Activated CD8-positive, alpha-beta memory T cell treated with anti-CD3 and anti-CD28 coated beads for 4 hours (primary cell): ENCODE measurements around the gene ATP6V1B1.

Experiments
- DNase-seq, 2 donors: peaks; one replicate each; pipeline ENCODE4 v3.0.0-alpha.2; 2020; ENCODE audit warnings: low read depth in 2 of 2

Gene ATP6V1B1

DNA sequence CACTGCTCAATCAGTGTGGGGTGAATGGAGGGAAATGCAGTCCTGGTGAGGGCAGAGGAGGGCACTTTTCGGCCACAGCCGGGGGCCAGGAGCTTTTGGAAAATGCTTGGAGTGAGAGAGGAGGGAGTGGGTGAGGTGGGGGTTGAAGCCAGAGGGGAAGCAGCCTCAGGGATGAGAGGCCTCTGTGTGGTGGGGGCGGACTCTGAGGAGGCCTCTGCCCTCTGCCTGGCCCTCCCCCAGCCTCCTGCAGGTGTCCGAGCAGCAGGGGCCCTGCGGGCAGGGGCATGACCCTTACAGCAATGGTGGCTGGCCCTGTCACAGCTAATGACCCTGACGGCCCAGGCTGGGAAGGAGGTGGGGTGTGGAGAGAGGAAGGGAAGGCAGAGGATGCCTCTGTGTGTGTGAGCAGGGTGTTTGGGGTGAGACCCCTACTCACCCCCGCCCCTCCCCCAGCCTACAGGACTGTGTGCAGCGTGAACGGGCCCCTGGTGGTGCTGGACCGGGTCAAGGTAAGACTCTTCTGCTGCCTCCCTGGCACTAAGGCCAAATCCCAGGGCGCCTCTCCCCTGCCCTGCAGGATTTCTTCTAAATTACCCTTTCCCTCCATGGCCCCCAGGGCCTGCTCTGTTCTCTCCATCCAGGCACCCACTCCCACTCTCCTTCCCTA, 7.6 kb downstream of the ATP6V1B1 start:
- no peak for DNase-seq

DNA sequence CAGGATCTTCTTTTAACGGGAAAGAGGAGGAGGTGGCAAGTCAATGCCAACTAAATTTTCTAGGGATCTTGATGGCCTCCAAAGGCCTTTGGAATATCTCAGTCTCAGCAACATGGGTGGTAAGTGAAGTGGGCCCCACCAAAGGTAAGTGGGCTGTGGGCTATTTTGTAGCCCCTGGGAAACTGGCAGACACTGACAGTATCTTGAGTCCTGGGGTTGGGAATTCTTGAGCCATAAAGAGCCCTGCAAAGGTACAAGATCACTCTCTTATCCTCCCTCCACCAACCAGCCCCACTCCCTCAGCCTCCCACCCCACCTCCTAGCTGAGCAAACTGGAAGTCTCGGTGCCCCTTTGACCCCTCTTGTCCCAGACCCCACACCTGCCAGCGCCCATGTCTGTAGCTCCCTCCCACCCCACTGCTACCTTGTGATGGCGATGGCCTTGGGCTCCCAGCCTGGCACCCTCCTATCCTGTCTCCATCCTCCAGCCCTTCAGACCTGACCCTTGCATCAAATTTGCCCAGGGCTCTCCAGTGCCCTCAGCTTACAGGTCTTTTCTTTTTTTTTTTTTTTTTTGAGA, 8.5 kb downstream of the ATP6V1B1 start:
- DNase-seq = no peak

DNA sequence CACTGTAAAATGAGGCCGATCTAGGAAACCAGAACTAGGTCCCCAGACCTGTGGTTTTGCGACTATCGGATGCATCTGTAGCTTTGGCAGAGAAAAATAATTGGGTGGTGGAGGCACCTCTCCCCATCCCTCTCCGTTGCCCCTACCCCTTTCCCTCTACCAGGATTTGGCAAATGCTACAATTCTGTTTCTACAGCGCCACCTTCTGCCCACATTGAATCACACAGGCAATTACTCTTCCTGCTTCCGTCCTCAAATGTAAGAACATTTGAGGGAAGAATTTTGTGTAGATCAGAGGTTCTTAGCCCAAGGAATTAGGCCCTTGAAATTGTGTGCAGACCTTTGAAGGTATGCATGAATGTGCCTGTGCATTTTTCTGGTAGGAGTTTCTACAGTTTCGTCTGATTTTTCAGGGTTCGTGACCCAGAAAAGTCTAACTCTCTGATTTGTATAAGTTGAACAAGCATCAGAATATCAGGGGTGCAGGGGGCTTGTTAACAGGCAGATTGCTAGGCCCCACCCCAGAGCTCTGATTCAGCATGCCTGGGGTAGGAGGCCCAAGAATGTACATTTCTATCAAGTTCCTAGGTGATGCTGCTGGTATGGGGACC, 11.2 kb downstream of the ATP6V1B1 start:
- DNase-seq = no peak

DNA sequence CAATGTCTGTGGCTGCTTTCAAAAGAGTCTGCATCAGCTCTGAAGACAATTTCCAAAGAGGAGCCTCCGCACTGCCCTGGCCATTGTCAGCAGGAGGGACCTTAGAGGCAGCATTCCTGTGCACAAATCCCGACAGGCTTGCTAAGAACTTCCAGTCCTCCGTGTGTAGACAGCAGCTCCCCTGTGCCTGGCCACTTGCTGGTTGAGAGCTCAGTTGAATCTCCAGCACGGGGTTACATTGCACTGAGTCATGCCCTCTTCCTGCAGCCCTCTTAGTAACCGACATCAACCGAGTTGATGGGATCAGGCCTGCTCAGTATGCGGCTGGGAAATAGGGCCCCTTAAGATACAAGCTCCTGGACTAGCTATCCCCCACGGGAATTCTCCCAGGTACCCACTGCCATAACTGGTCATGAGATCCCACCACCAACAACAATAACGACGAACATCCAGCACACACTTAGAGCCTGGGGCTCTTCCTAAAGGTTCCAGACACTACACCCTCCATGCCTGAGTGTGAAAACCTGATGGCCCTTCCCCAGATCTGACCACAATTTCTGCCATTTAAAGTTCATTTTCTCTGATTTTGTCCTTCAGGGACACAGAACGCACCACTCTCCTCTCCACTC, 12.0 kb downstream of the ATP6V1B1 start:
- DNase-seq = no peak

DNA sequence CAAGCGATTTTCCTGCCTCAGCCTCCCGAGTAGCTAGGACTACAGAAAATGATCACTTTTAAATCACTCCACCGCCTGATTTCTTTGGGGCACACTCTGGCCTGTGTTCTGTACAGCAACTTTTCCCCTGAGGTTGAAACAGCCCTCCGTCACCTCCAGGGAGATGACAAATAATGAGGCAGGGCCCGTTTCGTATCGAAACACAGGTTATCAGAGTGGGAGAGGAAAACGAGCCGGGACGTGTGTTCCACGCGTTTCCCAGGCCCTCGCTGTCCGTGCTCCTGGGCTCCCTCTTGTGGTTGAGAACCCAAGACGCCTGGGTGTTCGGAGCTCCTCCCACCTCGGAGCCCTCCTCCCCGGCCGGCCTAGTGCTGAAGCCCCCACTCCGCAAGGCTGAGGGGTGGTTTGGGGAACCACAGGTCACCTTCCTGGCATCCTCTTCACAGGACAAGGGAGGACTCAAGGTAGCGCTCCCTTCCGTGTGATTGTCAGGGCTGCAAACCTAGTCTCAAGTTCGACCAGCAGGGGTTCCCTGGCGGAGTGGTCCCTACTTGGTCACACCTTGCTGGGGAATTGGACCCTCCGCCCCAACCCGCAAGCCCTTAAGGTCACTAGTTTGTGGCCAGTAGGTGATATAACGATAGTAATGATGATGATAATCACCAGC, 12.8 kb downstream of the ATP6V1B1 start:
- DNase-seq = peak; percentile 55 to 62

DNA sequence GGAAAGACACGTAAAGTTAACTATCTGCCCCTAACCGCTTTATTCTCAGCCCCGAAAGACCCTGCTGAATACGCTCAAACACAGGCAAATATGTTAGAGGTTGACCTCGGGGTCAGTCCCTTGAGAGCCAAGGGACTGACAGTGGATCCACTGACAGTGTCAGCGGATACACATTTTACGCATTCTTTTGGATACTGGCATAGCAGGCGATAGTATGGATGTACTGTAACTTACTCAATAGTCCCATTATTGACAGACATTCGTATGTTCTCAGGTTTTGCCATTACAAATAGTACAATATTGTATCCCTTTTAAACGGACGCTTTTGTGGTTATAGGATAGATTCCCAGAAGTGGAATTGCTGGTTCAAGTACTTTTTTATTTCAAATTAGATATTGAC, 13.4 kb downstream of the ATP6V1B1 start:
- DNase-seq = no peak

DNA sequence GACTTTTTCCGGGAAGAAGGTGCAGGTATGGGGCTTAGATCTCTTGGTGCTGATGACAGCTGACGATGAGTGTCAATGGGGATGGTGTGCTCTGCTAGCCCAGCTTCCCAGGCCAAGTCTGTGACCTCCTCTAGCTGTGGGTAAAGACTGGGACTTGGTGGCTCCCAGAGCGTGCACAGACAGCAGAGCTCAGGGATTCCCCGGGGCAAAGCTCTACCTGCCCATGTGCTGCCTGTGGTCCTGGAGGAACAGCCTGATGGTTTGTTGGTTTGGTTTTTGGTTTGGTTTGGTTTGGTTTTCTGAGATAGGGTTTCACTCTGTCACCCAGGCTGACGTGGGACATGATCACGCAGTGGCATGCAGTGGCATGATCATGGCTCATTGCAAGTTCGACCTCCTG, 19.2 kb downstream of the ATP6V1B1 start:
- no peak for DNase-seq

DNA sequence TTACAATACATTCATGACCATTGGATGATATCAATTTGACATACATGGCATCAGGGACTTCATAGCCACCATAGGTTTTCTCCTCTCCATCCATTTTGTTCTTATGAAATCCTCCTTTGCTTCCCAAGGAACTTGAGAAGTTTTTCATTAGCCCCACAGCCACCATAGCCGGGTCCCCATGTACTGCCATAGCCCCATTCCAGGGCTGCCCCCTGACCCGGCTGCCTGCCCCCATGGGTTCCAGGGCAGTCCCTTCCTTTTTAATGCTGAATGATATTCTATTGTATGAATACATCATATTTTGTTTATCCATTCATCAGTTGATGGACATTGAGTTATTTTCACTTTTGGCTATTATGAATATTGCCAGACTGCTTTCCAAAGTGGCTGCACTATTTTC, 20.4 kb downstream of the ATP6V1B1 start:
- DNase-seq = no peak

DNA sequence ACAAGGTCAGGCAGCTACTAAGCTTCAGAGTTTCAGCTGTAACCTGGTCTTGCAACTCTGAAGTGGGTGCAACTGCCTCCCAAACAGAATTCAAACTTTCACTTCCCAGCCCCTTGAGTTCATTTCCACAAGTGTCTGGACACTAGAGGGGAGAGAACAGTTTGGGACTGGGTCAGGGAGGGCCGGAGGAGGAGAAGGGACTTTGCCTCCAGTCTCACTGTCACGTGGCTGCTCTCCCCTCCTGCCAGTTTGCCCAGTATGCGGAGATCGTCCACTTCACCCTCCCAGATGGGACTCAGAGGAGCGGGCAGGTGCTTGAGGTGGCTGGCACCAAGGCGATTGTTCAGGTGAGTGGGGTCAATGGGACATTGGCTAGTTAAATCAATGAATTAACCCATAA, 22.1 kb downstream of the ATP6V1B1 start:
- no peak for DNase-seq

DNA sequence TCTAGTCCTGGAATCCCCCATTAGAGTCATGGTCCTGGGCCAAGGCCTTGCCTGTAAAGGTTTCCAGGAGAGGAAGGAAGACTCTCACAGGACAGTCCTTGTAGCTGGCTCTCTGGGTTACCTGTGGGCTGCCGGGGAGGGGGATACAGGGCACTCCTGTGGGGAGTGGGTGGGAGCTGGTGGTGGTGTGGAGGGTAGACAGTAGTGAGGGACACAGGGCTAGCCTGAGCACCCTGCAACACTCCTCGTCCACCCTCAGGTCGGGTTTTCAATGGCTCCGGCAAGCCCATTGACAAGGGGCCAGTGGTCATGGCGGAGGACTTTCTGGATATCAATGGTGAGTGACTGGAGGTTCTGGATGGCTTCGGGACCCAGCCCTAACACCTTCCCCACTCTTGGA, 23.1 kb downstream of the ATP6V1B1 start:
- no peak for DNase-seq

DNA sequence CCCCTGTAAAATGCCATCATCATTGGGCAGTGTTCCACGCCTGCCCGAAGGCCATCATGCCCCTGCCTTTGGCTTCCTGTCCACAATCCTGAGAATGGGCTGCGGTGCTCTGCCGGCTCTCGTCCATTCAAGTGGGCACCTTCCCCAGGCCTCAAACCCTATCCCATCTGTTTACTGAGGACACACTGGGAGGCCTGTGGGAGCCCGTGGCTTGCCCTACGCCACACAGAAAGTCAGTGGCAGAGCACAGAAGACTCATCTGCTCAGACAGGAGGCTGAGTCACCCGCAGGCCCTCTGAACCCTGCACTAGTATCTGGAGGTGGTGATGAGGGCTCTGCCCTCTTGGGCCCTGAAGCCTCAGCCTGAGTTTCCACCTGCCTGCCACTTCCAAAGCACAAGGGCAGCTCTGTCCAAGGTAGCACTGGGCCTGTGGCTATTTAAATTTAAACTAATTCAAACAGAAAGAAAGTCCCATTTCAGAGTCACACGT, 23.6 kb downstream of the ATP6V1B1 start:
- DNase-seq = no peak

DNA sequence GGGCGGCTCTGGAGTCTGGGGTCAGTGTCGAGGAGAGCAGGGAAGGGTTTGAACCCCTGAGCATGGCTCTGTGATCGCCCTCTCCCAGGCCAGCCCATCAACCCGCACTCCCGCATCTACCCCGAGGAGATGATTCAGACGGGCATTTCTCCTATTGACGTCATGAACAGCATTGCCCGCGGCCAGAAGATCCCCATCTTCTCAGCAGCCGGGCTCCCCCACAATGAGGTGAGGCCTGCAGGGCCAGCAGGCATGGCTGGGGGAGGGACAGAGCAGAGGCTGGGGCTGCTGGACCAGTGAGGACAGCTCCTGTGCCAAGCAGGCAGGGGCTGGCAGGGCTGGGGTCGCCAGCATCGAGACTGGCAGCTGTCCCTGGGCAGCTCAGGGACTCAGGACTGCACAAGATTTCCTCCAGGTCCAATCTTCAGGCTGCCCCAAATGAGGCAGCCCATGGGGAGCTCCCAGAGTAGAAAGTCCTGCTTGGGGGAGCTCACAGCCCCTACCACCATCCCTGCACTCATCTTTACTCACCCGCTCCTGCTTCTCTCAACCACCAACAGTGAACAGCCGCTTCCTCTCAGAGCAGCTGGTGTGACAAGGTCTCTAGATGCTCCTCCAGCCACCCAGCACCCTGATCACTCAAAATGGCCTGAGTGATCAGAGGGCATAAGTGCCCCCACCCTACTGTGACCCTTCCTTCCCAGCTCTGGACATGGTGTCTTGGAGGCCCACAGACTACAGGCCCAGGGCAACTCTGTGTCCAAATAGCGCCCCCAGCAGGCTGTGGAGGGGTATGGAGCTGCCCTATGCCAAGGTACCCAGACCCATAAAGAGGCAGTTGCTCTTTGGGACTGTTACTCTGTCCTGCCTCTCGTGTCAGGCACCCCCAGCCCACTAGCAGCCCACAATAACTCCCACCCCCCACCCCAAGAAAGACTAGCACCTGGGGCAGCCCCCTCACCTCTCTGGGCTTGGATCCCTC, 24.4 kb downstream of the ATP6V1B1 start:
- no peak for DNase-seq

DNA sequence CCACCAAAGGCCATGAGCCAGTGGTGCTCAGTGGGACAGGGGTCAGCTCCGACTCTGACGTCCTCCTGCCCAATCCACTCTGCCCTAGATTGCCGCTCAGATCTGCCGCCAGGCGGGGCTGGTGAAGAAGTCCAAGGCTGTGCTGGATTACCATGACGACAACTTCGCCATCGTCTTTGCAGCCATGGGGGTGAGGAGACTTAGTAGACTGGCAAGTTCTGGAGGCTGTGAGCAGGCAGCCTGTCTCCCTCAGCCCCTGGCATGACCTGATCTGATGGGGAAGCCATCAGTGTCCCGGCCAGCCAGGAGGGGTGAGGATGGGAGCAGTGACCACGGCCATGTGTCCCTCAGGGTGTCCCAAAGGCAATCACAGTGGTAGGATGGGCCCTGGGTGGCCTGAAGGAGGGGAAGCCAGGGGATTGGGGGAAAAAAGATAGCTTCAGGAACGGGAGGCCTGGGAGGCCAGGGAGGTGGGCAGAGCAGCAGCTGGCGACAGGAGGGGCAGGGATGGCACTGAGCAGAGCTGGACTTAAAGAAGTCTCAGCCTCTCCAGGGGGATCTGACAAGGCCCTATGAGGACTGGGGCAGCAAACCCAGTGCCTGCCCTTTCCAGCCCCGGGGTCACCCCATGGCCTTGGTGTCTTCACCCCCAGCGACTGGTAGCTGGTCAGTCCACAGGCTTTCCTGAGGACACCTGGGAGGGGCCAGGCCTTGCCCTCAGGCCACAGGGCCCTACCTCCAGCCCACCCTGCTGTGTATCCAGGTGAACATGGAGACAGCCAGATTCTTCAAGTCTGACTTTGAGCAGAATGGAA, 25.3 kb downstream of the ATP6V1B1 start:
- no peak for DNase-seq

DNA sequence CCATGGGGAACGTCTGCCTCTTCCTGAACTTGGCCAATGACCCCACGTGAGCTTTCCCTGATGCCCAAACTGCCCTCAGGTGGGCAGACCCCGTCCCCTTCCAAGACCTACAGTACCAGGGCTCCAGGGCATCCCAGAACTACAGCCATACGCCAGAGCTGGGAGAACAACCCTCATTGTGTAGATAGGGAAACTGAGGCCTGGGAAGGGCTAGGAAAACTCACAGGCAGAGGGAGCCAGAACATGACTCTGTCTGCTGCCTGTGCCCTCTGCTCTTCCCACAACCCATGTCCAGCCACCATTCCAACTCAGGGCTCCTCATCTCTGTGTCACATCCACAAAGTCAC, 25.9 kb downstream of the ATP6V1B1 start:
- no peak for DNase-seq

DNA sequence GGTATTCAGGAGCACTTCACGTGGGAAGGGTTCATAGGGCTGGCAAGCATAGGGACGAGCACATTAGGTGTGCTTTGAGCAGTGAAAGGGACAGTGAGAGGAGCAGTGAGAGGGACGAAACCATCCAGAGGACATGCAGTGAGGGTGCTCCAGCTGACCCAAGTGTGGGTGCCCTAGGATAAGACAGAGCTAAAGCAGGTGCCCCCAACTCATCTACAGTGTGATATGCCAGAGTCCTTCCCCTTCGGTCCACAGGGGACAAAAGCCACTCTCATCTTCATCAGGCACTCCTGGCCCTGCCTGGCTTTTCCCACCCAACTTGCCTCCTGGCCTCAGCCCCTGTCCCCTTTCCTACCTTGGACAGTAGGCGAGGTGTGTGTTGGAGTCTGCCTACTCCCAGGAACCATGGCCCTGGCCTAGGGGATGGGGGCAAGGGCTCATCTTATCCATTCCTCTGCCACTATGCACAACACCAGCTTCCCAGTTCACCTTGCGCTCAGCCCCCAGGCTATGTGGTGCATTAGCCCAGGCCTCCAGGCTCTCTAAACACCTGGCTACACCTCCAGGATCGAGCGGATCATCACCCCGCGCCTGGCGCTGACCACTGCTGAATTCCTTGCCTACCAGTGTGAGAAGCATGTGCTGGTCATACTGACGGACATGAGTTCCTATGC, 26.6 kb downstream of the ATP6V1B1 start:
- no peak for DNase-seq

DNA sequence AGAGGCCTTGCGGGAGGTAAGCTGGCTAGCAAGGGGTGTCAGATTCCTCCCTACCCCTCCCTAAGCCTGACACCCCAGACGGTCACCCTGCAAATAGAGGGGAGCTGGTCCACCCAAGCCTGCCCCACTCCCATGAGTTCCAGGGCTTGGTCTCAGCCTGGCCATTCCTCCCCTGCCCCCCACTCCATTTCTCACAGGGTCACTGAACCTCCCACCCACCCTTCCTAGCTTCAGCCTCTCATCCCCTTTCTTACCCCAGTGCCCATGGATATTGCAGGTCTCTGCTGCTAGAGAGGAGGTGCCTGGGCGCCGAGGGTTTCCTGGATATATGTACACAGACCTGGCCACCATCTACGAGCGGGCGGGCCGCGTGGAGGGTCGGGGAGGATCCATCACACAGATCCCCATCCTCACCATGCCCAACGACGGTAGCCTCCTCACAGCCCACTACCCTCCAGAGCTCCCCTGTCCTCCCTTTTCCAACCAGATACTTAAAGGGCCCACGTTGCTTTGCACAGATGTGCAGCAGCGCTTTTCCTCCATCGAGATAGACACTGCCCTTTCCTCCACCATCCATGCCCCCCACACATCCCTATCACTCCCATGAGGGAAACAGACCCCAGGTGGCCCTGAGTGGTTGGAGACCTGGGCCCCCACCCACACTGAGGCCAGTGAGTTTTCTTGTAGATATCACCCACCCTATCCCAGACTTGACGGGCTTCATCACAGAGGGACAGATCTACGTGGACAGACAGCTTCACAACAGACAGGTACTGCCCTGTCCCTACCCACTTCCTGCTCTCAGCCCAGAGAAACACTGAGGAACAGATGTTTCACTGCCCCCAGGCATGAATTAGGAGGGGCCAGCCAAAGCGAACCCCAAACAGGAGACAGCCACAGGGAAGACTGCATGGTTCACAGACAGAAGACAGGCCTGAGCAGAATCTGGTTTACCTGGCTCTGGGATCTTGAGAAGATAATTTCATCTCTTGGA, 27.5 kb downstream of the ATP6V1B1 start:
- no peak for DNase-seq

DNA sequence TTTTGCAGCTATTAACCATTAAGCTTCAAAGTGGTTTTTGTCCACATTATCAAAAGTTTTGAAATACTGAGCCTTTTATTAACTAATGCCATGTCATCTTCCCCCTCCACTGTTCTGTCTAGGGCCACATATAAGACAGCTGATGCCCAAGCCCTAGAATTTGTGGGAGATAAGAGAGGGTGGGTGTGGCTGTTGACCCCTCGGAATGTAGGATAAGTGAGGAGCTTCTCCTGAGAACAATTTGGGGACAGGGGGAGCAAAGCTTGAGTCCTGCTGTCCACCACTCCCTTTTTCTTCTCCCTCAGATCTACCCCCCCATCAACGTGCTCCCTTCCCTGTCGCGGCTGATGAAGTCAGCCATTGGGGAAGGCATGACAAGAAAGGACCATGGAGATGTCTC, 28.4 kb downstream of the ATP6V1B1 start:
- no peak for DNase-seq

DNA sequence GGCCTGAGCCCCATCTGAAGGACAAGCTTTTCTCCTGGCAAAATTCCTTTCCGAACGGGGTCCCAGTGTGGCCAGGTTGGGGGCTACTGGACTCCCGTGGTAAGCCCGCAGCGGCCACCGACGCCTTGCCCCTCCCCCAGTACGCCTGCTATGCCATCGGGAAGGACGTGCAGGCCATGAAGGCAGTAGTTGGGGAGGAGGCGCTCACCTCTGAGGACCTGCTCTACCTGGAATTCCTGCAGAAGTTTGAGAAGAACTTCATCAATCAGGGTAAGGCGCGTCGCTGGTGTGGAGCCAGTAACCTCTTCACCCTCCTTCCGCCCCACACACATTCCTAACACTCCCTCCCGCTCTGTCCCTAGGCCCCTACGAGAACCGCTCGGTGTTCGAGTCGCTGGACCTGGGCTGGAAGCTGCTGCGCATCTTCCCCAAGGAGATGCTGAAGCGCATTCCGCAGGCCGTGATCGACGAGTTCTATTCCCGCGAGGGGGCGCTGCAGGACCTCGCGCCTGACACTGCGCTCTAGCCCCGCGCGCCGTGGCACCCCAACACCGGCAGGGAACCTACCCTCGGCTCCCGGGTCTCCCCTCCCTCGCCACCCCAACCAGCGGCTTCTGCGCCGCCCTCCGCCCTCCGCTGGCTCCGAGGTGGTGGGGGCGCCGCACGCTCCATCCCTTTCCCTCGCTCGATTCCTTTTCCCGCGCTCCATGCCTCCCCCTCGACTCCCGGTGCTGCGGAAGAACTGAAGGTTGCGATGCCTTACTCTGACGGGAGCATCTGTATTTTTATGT, 29.1 kb downstream of the ATP6V1B1 start:
- peak; percentile 64 to 70 for DNase-seq
